ENCODE results near the gene YPEL4.

DNA sequence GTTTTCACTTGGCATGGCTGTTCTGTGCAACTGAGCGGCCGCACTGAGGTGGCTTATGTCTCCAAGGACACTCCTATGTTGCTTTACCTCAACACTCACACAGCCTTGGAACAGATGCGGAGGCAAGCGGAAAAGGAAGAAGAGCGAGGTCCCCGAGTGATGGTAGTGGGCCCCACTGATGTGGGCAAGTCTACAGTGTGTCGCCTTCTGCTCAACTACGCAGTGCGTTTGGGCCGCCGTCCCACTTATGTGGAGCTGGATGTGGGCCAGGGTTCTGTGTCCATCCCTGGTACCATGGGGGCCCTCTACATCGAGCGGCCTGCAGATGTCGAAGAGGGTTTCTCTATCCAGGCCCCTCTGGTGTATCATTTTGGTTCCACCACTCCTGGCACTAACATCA is 10.0 kb upstream of the YPEL4 start:
- TF ChIP-seq, protein P1, sequence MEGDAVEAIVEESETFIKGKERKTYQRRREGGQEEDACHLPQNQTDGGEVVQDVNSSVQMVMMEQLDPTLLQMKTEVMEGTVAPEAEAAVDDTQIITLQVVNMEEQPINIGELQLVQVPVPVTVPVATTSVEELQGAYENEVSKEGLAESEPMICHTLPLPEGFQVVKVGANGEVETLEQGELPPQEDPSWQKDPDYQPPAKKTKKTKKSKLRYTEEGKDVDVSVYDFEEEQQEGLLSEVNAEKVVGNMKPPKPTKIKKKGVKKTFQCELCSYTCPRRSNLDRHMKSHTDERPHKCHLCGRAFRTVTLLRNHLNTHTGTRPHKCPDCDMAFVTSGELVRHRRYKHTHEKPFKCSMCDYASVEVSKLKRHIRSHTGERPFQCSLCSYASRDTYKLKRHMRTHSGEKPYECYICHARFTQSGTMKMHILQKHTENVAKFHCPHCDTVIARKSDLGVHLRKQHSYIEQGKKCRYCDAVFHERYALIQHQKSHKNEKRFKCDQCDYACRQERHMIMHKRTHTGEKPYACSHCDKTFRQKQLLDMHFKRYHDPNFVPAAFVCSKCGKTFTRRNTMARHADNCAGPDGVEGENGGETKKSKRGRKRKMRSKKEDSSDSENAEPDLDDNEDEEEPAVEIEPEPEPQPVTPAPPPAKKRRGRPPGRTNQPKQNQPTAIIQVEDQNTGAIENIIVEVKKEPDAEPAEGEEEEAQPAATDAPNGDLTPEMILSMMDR (conservative IDR thresholded peaks at IDR 0.05 in 1 of 2, IDR thresholded peaks at IDR 0.05 in 1 of 2; ENCODE audit: extremely low read depth in 1 of 2, insufficient read depth in 1 of 2, low read depth in 1 of 2, low read length in 2 of 2) = no peak
- TF ChIP-seq EZH2 (IDR thresholded peaks at IDR 0.05; ENCODE audit: borderline replicate concordance, low read length) = no peak
